Tibial artery (tissue), 4 donors: ENCODE measurements around the gene NCOR2.

Source experiments
- DNase-seq, 2 donors: peaks; one replicate each; pipeline ENCODE4 v3.0.0-alpha.2; 2019
- H3K27ac ChIP-seq, 2 donors: fragments of 200-600 bp; sonication (generic) in 1 of 2; 1 replicate in 1 of 2; 2 replicates in 1 of 2; pipeline ENCODE4 v1.5.1; 2018 to 2019; ENCODE audit warnings: mild to moderate bottlenecking in 1 of 2
- H3K27me3 ChIP-seq, 2 donors: fragments of 200-600 bp; sonication (generic) in 1 of 2; one replicate each; pipeline versions ENCODE4 v1.5.1 to v1.6.0; 2016 to 2019
- H3K36me3 ChIP-seq, 3 donors: fragments of 200-600 bp; sonication (generic) in 2 of 3; one replicate each; pipeline ENCODE4 v1.5.1; 2016 to 2019; ENCODE audit warnings: mild to moderate bottlenecking in 2 of 3
- H3K4me1 ChIP-seq, 4 donors: fragments of 200-600 bp; sonication (generic) in 2 of 4; 1 replicate in 3 of 4; 2 replicates in 1 of 4; pipeline ENCODE4 v1.5.1; 2016 to 2019
- H3K4me3 ChIP-seq, 2 donors: fragments of 200-600 bp; sonication (generic) in 1 of 2; 1 replicate in 1 of 2; 2 replicates in 1 of 2; pipeline ENCODE4 v1.5.1; 2018 to 2019; ENCODE audit warnings: mild to moderate bottlenecking in 2 of 2
- H3K9me3 ChIP-seq, 3 donors: fragments of 200-600 bp; sonication (generic) in 1 of 3; one replicate each; pipeline ENCODE4 v1.5.1; 2016 to 2019
- intact Hi-C: fragments of 100-400 bp; cut with DNase I; formaldehyde crosslinking; loops from one replicate; pipeline ENCODE4 v1.15.0; 2023; ENCODE audit warnings: low total_unique reads
- TF ChIP-seq, protein P1 (sequence below), 2 experiments: fragments of 200-600 bp in 1 of 2; fragments of 450-650 bp in 1 of 2; IDR thresholded peaks; one replicate each; pipeline ENCODE4 v1.5.1; 2017 to 2019; ENCODE audit warnings: antibody characterized with exemption in 2 of 2, mild to moderate bottlenecking in 1 of 2, moderate library complexity in 1 of 2

NCOR2 gene

DNA sequence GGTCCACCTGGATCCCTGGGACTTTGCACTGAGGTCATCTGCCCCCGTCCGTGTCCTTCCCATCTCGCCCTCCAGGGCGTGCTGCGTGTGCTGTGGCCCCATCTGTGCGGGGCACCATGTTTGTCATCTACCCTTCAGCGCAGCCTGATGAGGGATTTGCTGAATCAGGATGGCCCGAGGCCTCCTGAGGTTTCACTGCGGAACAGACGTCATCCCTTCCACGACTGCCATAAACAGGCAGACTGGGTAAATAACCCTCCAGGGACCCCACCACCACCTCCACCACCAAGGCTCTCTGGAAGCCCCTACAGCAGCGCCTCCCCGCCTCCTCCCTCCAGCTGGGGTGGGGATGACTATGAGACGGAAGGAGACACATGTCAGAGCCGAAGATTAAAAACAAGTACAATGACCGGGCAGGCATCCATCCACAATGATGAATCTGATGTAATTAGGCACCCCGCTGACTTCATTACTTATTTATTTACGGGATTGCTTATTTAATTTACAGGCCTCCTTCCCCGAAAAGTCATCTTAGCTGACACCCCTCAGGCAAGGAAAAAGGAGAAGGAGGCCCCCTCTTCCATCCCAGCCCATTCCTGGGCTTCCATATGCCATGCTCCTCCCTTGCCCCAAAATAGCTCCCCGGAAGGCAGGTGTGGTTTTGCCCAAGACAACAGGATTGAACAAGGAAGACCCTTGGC lies 39.4 kb downstream of the NCOR2 start:
- intact Hi-C loops = no loop called here
- peaks cover 0 to 42% (median 25%) of the 10 kb centered on the region in 4 donors for H3K4me1 ChIP-seq
- H3K9me3 ChIP-seq = no peaks in the 10 kb centered on the region
- no peak overlapping the region for H3K4me3 ChIP-seq
- DNase-seq = no peak
- H3K27me3 ChIP-seq = no peaks in the 10 kb centered on the region
- no peak overlapping the region for H3K27ac ChIP-seq
- peaks cover 0 to 5% (median 0%) of the 10 kb centered on the region in 3 donors for H3K36me3 ChIP-seq
- TF ChIP-seq, protein P1, sequence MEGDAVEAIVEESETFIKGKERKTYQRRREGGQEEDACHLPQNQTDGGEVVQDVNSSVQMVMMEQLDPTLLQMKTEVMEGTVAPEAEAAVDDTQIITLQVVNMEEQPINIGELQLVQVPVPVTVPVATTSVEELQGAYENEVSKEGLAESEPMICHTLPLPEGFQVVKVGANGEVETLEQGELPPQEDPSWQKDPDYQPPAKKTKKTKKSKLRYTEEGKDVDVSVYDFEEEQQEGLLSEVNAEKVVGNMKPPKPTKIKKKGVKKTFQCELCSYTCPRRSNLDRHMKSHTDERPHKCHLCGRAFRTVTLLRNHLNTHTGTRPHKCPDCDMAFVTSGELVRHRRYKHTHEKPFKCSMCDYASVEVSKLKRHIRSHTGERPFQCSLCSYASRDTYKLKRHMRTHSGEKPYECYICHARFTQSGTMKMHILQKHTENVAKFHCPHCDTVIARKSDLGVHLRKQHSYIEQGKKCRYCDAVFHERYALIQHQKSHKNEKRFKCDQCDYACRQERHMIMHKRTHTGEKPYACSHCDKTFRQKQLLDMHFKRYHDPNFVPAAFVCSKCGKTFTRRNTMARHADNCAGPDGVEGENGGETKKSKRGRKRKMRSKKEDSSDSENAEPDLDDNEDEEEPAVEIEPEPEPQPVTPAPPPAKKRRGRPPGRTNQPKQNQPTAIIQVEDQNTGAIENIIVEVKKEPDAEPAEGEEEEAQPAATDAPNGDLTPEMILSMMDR (IDR thresholded peaks at IDR 0.05) = no peak

DNA sequence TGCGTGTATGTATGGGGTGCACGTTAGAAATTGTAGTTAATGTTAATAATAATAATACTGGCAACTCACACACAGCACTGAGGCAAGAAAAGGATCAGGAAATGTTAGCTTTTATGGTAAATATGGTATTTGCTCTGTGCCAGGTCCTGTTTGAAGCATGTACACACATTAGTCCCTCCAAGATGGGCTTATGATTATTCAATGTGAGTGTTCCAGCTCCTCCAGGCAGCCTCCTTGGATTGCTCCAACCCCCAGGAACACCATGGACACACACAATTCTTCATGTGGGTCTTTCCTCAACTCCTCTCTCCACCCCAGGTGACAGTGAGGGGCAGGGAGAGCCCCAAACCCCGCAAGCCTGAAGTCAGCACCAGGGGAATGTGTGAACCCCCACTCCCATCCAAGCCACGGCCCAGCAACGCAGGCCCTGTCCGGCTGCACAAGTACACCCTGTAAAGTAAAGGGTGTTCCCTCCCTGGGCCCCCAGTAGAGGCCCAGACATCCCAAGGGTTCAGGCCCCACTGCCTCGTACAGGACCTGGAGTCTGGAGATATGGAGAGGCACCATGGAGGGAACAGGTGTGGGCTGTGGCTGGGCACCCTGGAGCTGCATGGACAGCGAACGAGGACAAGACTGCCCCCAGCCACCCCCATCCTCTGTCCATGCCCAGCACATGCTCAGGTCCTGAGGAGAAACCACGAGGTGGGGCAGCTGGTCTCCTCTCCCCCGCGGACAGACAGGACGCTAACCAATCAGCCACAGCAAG lies 41.3 kb downstream of the NCOR2 start:
- intact Hi-C loops = no loop called here
- H3K27me3 ChIP-seq = no peaks in the 10 kb centered on the region
- H3K36me3 ChIP-seq = no peaks in the 10 kb centered on the region
- peak overlapping the region in 1 of 2 donors; percentile 66 for H3K27ac ChIP-seq
- DNase-seq = no peak
- TF ChIP-seq, protein P1 (IDR thresholded peaks at IDR 0.05) = no peak
- peaks cover 0 to 50% (median 38%) of the 10 kb centered on the region in 4 donors for H3K4me1 ChIP-seq
- H3K4me3 ChIP-seq = no peak overlapping the region
- H3K9me3 ChIP-seq = no peaks in the 10 kb centered on the region

DNA sequence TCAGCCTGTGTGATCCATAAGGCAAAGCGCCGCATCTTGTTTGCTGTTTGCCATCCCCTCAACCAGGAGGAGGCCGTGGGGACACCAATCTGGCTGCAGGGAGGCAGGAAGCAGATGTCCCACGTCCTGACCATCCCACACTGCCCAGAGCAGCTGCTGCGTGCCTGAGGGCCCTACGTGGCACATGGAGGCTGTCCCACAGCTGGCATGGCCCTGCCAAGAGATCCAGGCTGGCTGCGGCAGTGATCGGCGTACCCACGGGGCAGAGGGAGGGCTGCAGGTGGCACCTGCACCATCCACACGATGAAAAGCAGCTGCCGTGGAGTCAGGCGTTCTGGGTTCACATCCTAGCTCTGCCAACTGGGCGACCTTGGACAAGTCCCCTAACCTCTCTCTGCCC lies 42.0 kb downstream of the NCOR2 start:
- H3K36me3 ChIP-seq = no peaks in the 10 kb centered on the region
- intact Hi-C loops = no loop called here

DNA sequence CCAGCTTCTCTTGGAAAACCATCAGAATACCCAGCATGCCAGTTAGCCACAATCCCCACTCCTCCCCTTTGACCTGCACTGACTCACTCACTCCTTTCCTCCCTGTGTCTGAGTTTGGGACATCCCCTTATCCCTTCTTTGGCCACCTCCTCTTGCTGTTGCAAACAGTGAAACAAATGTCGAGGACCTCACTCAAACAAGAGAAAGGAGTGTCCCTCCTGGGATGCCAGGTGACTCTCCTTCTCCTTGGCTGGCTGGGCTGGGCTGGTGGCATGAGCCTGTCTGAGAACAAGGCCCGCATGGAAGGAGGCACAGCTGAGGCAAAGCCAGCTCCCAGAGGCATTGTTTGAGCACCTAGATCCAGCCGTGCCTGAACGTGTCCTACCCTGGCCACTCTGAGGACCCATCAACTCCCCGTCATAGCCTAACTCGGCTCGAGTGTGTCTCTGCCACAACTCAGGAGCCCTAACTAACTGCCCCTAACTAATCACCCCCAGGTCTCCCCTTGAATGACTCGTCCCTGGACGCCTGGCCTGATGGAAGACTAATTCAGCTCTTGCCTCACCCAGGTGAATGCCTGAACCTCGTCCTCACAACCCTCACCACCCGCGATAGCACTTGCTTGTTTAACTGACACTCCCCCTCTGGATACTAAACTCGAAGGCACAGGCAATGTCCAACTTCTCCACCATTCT lies 43.0 kb downstream of the NCOR2 start:
- no peak overlapping the region for H3K4me3 ChIP-seq
- TF ChIP-seq, protein P1 (IDR thresholded peaks at IDR 0.05) = no peak
- H3K4me1 ChIP-seq = peaks cover 11 to 67% (median 56%) of the 10 kb centered on the region in 4 donors
- DNase-seq = no peak
- H3K27ac ChIP-seq = peak overlapping the region; percentile 57 to 66
- H3K27me3 ChIP-seq = no peaks in the 10 kb centered on the region
- H3K9me3 ChIP-seq = no peaks in the 10 kb centered on the region
- intact Hi-C loops = no loop called here
- H3K36me3 ChIP-seq = no peaks in the 10 kb centered on the region

More for the DNA sequence above, 42.0 kb downstream of the NCOR2 start:
- Histone ChIP-seq H3K27ac (peak overlapping the region in 1 of 2 donors; percentile 66), H3K4me3 (no peak overlapping the region), H3K4me1 (peaks cover 0 to 57% (median 45%) of the 10 kb centered on the region in 4 donors), H3K9me3 (no peaks in the 10 kb centered on the region), H3K27me3 (no peaks in the 10 kb centered on the region)
- TF ChIP-seq, protein P1 (IDR thresholded peaks at IDR 0.05) = no peak
- no peak for DNase-seq

- Histone ChIP-seq H3K36me3 (no peaks in the 10 kb centered on the region), H3K4me1 (peaks cover 15 to 77% (median 63%) of the 10 kb centered on the region in 4 donors)
- intact Hi-C loops = no loop called here
Measured at GRCh38 chr12:124523071-124523470, 44.3 kb downstream of the NCOR2 start.

More at GRCh38 chr12:124523071-124523470, 44.3 kb downstream of the NCOR2 start:
- Histone ChIP-seq H3K27ac (peak overlapping the region; percentile 57 to 66), H3K27me3 (no peaks in the 10 kb centered on the region), H3K9me3 (no peaks in the 10 kb centered on the region), H3K4me3 (no peak overlapping the region)
- TF ChIP-seq, protein P1 (IDR thresholded peaks at IDR 0.05) = no peak
- no peak for DNase-seq
